Stomach (tissue), 4 donors: ENCODE data around the gene OTOL1.

Experiments used
- CTCF ChIP-seq, 7 experiments: fragments of 450-650 bp in 4 of 7; fragments of 200-600 bp in 3 of 7; sonication (generic) in 3 of 7; IDR thresholded peaks; one replicate each; pipeline ENCODE4 v1.5.1; 2016 to 2019; ENCODE audit warnings: antibody characterized with exemption in 7 of 7, control low read depth in 2 of 7, mild to moderate bottlenecking in 1 of 7
- EP300 ChIP-seq: sonication (generic); formaldehyde crosslinking; IDR thresholded peaks from one replicate; pipeline ENCODE4 v1.6.1; 2017; ENCODE audit warnings: antibody characterized with exemption
- POLR2A ChIP-seq, 4 donors: fragments of 450-650 bp; IDR thresholded peaks; one replicate each; pipeline ENCODE4 v1.6.1; 2016; ENCODE audit warnings: antibody characterized with exemption in 4 of 4, control low read depth in 2 of 4, mild to moderate bottlenecking in 1 of 4, moderate library complexity in 1 of 4
- POLR2AphosphoS5 ChIP-seq, 3 donors: sonication (generic); formaldehyde crosslinking; IDR thresholded peaks; one replicate each; pipeline ENCODE4 v1.6.1; 2016; ENCODE audit warnings: antibody characterized with exemption in 3 of 3

GRCh38 chr3:161548301-161548700 lies 51.7 kb downstream of the OTOL1 start:
- no peak for TF ChIP-seq POLR2A (IDR thresholded peaks at IDR 0.05)
- TF ChIP-seq CTCF (IDR thresholded peaks at IDR 0.05) = no peak
- no peak for TF ChIP-seq EP300
- TF ChIP-seq POLR2AphosphoS5 (IDR thresholded peaks at IDR 0.05) = no peak
